GM23338 (cell line): ENCODE data around the gene ZFYVE21. TPM values are rescaled to one million over a fixed set of nuclear protein-coding genes. Genes with fewer than 3 reads are reported as not detected.

Experiments used
- ATAC-seq: fragments of 200-7000 bp; cut with Tn5 transposase; 3 replicates; pipeline ENCODE4 v1.9.1; 2020
- DNase-seq: peaks from one replicate; pipeline ENCODE4 v3.0.0-alpha.2; 2015; ENCODE audit warnings: low spot score
- H2AFZ ChIP-seq: fragments of 200-600 bp; sonication (generic); 2 replicates; pipeline ENCODE4 v1.8.0; 2016; ENCODE audit warnings: antibody characterized with exemption, mild to moderate bottlenecking, moderate library complexity
- H3F3A ChIP-seq: fragments of 200-600 bp; sonication (generic); replicated peaks from 2 replicates; pipeline ENCODE4 v1.8.0; 2017; ENCODE audit warnings: antibody characterized with exemption, mixed run types, low read depth
- H3K27ac ChIP-seq: fragments of 200-600 bp; sonication (generic); 2 replicates; pipeline ENCODE4 v1.6.1; 2016; ENCODE audit warnings: low read depth
- H3K27me3 ChIP-seq: fragments of 200-600 bp; sonication (generic); 2 replicates; pipeline ENCODE4 v1.8.0; 2016; ENCODE audit warnings: mild to moderate bottlenecking, mixed run types, moderate library complexity; ENCODE audit not compliant: insufficient read depth
- H3K36me3 ChIP-seq: fragments of 200-600 bp; sonication (generic); 2 replicates; pipeline ENCODE4 v1.8.0; 2016; ENCODE audit warnings: mild to moderate bottlenecking; ENCODE audit not compliant: insufficient read depth
- H3K4me1 ChIP-seq: fragments of 200-600 bp; sonication (generic); 2 replicates; pipeline ENCODE4 v1.8.0; 2016; ENCODE audit warnings: mild to moderate bottlenecking, moderate library complexity; ENCODE audit not compliant: insufficient read depth
- H3K4me2 ChIP-seq: fragments of 200-600 bp; sonication (generic); 2 replicates; pipeline ENCODE4 v1.7.1; 2017; ENCODE audit warnings: mixed run types
- H3K4me3 ChIP-seq: fragments of 200-600 bp; sonication (generic); 2 replicates; pipeline ENCODE4 v1.6.1; 2016; ENCODE audit warnings: mixed run types
- H3K79me2 ChIP-seq: fragments of 200-600 bp; sonication (generic); replicated peaks from 2 replicates; pipeline ENCODE4 v1.8.0; 2017; ENCODE audit warnings: mild to moderate bottlenecking; ENCODE audit not compliant: insufficient read depth
- H3K9me2 ChIP-seq: fragments of 200-600 bp; sonication (generic); 2 replicates; pipeline ENCODE4 v1.8.0; 2017; ENCODE audit not compliant: insufficient read depth
- H4K20me1 ChIP-seq: fragments of 200-600 bp; sonication (generic); replicated peaks from 2 replicates; pipeline ENCODE4 v1.8.0; 2017; ENCODE audit warnings: mild to moderate bottlenecking; ENCODE audit not compliant: insufficient read depth
- H3K27ac Mint-ChIP-seq: 2 replicates; pipeline ENCODE4 v1.8.0; 2020; ENCODE audit warnings: inconsistent platforms, mild to moderate bottlenecking, moderate library complexity, mixed read lengths
- H3K27me3 Mint-ChIP-seq: 3 replicates; pipeline ENCODE4 v1.8.0; 2022; ENCODE audit warnings: low read depth, mild to moderate bottlenecking, moderate library complexity, mixed read lengths, inconsistent platforms; ENCODE audit not compliant: insufficient read depth, poor library complexity
- H3K36me3 Mint-ChIP-seq: 3 replicates; pipeline ENCODE4 v1.8.0; 2021; ENCODE audit warnings: low read depth, mild to moderate bottlenecking, inconsistent platforms, moderate library complexity, mixed read lengths
- H3K4me1 Mint-ChIP-seq: 3 replicates; pipeline ENCODE4 v1.8.0; 2020; ENCODE audit warnings: mild to moderate bottlenecking, inconsistent platforms, mixed read lengths
- H3K4me3 Mint-ChIP-seq: 3 replicates; pipeline ENCODE4 v1.8.0; 2021; ENCODE audit warnings: moderate library complexity, mild to moderate bottlenecking, inconsistent platforms, mixed read lengths
- H3K9me3 Mint-ChIP-seq: 3 replicates; pipeline ENCODE4 v1.8.0; 2020; ENCODE audit warnings: moderate library complexity, mild to moderate bottlenecking, inconsistent platforms, mixed read lengths
- EZH2 ChIP-seq: fragments of 200-600 bp; sonication (generic); IDR thresholded peaks from one replicate; pipeline ENCODE4 v1.8.0; 2017; ENCODE audit warnings: antibody characterized with exemption, mild to moderate bottlenecking, low read depth; ENCODE audit not compliant: unreplicated experiment
- EZH2phosphoT487 ChIP-seq: fragments of 200-600 bp; sonication (generic); IDR thresholded peaks from one replicate; pipeline ENCODE4 v1.8.1; 2018; ENCODE audit warnings: antibody characterized with exemption; ENCODE audit not compliant: unreplicated experiment
- POLR2AphosphoS5 ChIP-seq: IDR thresholded peaks from 2 replicates; pipeline ENCODE4 v1.6.1; 2016; ENCODE audit warnings: antibody characterized with exemption, low read depth
- STAT1 ChIP-seq: IDR thresholded peaks from one replicate; pipeline ENCODE4 v1.6.1; 2016; ENCODE audit warnings: antibody characterized with exemption; ENCODE audit not compliant: unreplicated experiment
- ZNF114 ChIP-seq: fragments of 250-450 bp; sonication (Bioruptor Pico); IDR thresholded peaks from 2 replicates; pipeline ENCODE4 v1.5.0; 2020; ENCODE audit warnings: mild to moderate bottlenecking, moderate library complexity
- ZNF331 ChIP-seq: fragments of 250-450 bp; sonication (Bioruptor Pico); IDR thresholded peaks from 2 replicates; pipeline ENCODE4 v1.5.0; 2020; ENCODE audit warnings: low read depth, mild to moderate bottlenecking, moderate library complexity
- polyA plus RNA-seq: library from polyadenylated mRNA; unstranded; fragments of >200 nt; fragmentation: Nextera tagmentation; extraction: Ambion mirVana; gene quantifications from 2 replicates; pipeline ENCODE4 v1.2.1, GENCODE V29; 2016
- total RNA-seq: library from RNA; depleted of rRNA; stranded (reverse); fragments of >200 nt; shearing (Covaris generic); gene quantifications from 2 replicates; pipeline ENCODE4 v1.2.3, GENCODE V29; 2014
- TF ChIP-seq, protein P1 (sequence below): fragments of 250-450 bp; sonication (Bioruptor Pico); IDR thresholded peaks from 2 replicates; pipeline ENCODE4 v1.5.0; 2020; ENCODE audit warnings: mild to moderate bottlenecking, moderate library complexity
- TF ChIP-seq, protein P2 (sequence below), 2 experiments: fragments of 200-600 bp in 1 of 2; sonication (generic) in 1 of 2; conservative IDR thresholded peaks; 2 replicates each; pipeline versions ENCODE4 v1.5.1 to v1.6.1; 2016 to 2017; ENCODE audit warnings: antibody characterized with exemption in 2 of 2, low read depth in 2 of 2, mild to moderate bottlenecking in 2 of 2, moderate library complexity in 1 of 2
- TF ChIP-seq, protein P3 (sequence below): IDR thresholded peaks from one replicate; pipeline ENCODE4 v1.6.1; 2018; ENCODE audit warnings: antibody characterized with exemption; ENCODE audit not compliant: unreplicated experiment

The ZFYVE21 gene
- total and polyA plus RNA-seq, 2 experiments from 2014 or later: 88.0 to 89.6 TPM

DNA sequence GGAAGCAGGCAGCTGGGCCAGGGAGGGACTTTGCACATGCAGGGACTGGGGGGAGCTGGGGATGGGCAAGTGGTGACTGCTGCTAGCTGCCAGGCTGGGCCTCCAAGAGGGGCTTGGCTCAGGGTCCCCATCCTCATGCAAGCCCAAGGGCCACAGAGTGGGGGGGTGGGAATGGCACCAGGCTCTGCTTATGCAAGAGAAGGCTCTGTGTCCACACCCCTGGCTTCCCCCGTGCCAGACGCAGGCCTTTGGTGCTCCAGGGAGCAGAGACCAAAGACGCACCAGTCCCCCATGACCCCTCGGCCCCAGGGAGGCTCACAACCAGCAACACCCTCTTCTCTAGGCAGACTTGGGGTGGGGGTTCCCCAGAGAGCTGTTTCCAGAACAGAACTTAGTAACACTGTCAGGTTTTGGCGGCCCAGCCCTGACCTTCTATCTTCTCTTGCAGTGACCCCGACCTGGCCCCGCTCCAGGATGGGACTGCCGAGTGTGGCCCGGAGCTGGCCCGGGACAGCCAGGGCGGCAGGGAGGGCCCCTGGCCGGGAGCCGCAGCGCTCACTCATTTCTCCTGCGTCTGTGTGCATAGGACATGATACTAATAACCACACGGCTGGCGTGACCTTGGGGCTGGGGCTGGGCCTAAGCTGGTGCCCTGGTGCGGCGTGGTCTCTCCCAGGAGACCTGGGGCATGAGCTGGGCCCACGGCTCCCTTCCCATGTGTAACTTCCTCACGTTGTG lies 14.7 kb upstream of the ZFYVE21 start:
- Histone ChIP-seq H3K4me2 (no peak overlapping the region), H4K20me1 (peaks cover 12% of the 10 kb centered on the region), H3K4me1 (peaks cover 6% of the 10 kb centered on the region; the same call in 1 of the 2 replicates), H3K79me2 (no peaks in the 10 kb centered on the region), H3K4me3 (no peak overlapping the region), H3K27ac (no peak overlapping the region), H3K9me2 (no peaks in the 10 kb centered on the region), H3K27me3 (no peaks in the 10 kb centered on the region), H2AFZ (no peak overlapping the region), H3F3A (peaks cover 8% of the 10 kb centered on the region), H3K36me3 (no peaks in the 10 kb centered on the region; the same call in 1 of the 2 replicates)
- peaks cover 44% of the 10 kb centered on the region for H3K27me3 Mint-ChIP-seq
- DNase-seq: no peak
- no peaks in the 10 kb centered on the region; the same call in 2 of the 3 replicates for H3K9me3 Mint-ChIP-seq
- peak; percentile 24; the same call in 1 of the 2 replicates for TF ChIP-seq POLR2AphosphoS5
- TF ChIP-seq, protein P1, sequence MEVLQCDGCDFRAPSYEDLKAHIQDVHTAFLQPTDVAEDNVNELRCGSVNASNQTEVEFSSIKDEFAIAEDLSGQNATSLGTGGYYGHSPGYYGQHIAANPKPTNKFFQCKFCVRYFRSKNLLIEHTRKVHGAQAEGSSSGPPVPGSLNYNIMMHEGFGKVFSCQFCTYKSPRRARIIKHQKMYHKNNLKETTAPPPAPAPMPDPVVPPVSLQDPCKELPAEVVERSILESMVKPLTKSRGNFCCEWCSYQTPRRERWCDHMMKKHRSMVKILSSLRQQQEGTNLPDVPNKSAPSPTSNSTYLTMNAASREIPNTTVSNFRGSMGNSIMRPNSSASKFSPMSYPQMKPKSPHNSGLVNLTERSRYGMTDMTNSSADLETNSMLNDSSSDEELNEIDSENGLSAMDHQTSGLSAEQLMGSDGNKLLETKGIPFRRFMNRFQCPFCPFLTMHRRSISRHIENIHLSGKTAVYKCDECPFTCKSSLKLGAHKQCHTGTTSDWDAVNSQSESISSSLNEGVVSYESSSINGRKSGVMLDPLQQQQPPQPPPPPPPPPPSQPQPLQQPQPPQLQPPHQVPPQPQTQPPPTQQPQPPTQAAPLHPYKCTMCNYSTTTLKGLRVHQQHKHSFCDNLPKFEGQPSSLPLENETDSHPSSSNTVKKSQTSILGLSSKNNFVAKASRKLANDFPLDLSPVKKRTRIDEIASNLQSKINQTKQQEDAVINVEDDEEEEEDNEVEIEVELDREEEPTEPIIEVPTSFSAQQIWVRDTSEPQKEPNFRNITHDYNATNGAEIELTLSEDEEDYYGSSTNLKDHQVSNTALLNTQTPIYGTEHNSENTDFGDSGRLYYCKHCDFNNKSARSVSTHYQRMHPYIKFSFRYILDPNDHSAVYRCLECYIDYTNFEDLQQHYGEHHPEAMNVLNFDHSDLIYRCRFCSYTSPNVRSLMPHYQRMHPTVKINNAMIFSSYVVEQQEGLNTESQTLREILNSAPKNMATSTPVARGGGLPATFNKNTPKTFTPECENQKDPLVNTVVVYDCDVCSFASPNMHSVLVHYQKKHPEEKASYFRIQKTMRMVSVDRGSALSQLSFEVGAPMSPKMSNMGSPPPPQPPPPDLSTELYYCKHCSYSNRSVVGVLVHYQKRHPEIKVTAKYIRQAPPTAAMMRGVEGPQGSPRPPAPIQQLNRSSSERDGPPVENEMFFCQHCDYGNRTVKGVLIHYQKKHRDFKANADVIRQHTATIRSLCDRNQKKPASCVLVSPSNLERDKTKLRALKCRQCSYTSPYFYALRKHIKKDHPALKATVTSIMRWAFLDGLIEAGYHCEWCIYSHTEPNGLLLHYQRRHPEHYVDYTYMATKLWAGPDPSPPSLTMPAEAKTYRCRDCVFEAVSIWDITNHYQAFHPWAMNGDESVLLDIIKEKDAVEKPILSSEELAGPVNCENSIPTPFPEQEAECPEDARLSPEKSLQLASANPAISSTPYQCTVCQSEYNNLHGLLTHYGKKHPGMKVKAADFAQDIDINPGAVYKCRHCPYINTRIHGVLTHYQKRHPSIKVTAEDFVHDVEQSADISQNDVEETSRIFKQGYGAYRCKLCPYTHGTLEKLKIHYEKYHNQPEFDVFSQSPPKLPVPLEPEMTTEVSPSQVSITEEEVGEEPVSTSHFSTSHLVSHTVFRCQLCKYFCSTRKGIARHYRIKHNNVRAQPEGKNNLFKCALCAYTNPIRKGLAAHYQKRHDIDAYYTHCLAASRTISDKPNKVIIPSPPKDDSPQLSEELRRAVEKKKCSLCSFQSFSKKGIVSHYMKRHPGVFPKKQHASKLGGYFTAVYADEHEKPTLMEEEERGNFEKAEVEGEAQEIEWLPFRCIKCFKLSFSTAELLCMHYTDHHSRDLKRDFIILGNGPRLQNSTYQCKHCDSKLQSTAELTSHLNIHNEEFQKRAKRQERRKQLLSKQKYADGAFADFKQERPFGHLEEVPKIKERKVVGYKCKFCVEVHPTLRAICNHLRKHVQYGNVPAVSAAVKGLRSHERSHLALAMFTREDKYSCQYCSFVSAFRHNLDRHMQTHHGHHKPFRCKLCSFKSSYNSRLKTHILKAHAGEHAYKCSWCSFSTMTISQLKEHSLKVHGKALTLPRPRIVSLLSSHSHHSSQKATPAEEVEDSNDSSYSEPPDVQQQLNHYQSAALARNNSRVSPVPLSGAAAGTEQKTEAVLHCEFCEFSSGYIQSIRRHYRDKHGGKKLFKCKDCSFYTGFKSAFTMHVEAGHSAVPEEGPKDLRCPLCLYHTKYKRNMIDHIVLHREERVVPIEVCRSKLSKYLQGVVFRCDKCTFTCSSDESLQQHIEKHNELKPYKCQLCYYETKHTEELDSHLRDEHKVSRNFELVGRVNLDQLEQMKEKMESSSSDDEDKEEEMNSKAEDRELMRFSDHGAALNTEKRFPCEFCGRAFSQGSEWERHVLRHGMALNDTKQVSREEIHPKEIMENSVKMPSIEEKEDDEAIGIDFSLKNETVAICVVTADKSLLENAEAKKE: no peak
- no peak overlapping the region for H3K27ac Mint-ChIP-seq
- no peak overlapping the region for H3K4me3 Mint-ChIP-seq
- peaks cover 46% of the 10 kb centered on the region for H3K36me3 Mint-ChIP-seq
- H3K4me1 Mint-ChIP-seq: peaks cover 23% of the 10 kb centered on the region
- ATAC-seq: no peak

DNA sequence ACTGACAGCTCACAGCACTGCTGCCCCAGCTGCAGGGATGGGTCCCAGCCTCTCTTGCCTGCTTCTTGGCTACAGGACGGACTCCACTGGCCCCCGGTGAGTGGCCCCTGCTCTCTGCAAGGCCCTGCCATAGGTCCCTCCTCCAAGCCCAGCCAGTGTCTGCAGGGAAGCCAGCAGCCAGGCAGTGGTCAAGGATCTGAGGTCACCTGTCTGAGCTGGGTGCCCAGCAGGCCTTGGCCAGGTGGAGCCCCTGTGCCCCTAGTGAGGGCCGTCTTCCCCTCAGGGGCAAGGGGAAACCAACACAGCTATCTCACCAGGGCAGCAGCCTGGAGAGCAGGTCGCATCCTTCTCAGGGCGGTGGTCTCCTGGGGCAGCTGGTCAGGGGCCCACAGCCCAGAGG lies 13.5 kb upstream of the ZFYVE21 start:
- no peaks in the 10 kb centered on the region; the same call in 1 of the 2 replicates for H3K36me3 ChIP-seq
- no peak for DNase-seq
- Mint-ChIP-seq H3K27me3 (peaks cover 34% of the 10 kb centered on the region), H3K4me1 (peaks cover 12% of the 10 kb centered on the region), H3K9me3 (no peaks in the 10 kb centered on the region; the same call in 2 of the 3 replicates), H3K4me3 (no peak overlapping the region), H3K27ac (no peak overlapping the region), H3K36me3 (peaks cover 46% of the 10 kb centered on the region)
- H3K4me1 ChIP-seq: peaks cover under 1% of the 10 kb centered on the region; the same call in 1 of the 2 replicates
- H3K27me3 ChIP-seq: no peaks in the 10 kb centered on the region
- H4K20me1 ChIP-seq: peaks cover 8% of the 10 kb centered on the region
- H2AFZ ChIP-seq: no peak overlapping the region
- H3K9me2 ChIP-seq: no peaks in the 10 kb centered on the region
- no peak for ATAC-seq
- peaks cover 6% of the 10 kb centered on the region for H3F3A ChIP-seq
- no peaks in the 10 kb centered on the region for H3K79me2 ChIP-seq
- no peak overlapping the region for H3K27ac ChIP-seq
- H3K4me2 ChIP-seq: no peak overlapping the region
- no peak for TF ChIP-seq POLR2AphosphoS5
- no peak for TF ChIP-seq EZH2
- TF ChIP-seq ZNF114 (CRISPR knock-in tag): no peak
- no peak for TF ChIP-seq STAT1
- TF ChIP-seq, protein P2, sequence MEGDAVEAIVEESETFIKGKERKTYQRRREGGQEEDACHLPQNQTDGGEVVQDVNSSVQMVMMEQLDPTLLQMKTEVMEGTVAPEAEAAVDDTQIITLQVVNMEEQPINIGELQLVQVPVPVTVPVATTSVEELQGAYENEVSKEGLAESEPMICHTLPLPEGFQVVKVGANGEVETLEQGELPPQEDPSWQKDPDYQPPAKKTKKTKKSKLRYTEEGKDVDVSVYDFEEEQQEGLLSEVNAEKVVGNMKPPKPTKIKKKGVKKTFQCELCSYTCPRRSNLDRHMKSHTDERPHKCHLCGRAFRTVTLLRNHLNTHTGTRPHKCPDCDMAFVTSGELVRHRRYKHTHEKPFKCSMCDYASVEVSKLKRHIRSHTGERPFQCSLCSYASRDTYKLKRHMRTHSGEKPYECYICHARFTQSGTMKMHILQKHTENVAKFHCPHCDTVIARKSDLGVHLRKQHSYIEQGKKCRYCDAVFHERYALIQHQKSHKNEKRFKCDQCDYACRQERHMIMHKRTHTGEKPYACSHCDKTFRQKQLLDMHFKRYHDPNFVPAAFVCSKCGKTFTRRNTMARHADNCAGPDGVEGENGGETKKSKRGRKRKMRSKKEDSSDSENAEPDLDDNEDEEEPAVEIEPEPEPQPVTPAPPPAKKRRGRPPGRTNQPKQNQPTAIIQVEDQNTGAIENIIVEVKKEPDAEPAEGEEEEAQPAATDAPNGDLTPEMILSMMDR (conservative IDR thresholded peaks at IDR 0.05; ENCODE audit: low read depth in 2 of 2): no peak
- TF ChIP-seq, protein P3, sequence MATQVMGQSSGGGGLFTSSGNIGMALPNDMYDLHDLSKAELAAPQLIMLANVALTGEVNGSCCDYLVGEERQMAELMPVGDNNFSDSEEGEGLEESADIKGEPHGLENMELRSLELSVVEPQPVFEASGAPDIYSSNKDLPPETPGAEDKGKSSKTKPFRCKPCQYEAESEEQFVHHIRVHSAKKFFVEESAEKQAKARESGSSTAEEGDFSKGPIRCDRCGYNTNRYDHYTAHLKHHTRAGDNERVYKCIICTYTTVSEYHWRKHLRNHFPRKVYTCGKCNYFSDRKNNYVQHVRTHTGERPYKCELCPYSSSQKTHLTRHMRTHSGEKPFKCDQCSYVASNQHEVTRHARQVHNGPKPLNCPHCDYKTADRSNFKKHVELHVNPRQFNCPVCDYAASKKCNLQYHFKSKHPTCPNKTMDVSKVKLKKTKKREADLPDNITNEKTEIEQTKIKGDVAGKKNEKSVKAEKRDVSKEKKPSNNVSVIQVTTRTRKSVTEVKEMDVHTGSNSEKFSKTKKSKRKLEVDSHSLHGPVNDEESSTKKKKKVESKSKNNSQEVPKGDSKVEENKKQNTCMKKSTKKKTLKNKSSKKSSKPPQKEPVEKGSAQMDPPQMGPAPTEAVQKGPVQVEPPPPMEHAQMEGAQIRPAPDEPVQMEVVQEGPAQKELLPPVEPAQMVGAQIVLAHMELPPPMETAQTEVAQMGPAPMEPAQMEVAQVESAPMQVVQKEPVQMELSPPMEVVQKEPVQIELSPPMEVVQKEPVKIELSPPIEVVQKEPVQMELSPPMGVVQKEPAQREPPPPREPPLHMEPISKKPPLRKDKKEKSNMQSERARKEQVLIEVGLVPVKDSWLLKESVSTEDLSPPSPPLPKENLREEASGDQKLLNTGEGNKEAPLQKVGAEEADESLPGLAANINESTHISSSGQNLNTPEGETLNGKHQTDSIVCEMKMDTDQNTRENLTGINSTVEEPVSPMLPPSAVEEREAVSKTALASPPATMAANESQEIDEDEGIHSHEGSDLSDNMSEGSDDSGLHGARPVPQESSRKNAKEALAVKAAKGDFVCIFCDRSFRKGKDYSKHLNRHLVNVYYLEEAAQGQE: no peak
- TF ChIP-seq EZH2phosphoT487: no peak
- TF ChIP-seq ZNF331 (CRISPR knock-in tag): no peak
- no peak overlapping the region for H3K4me3 ChIP-seq
